Measurements from ENCODE around the gene TRIM16. TPM values are rescaled to one million over a fixed set of nuclear protein-coding genes. Genes with fewer than 3 reads are reported as not detected.

Gene TRIM16
- total and polyA plus RNA-seq, 2 experiments from 2014 or later, result 6.4 to 47.6 TPM

- peaks cover 5% of the 10 kb centered on the region for H3K27me3 Mint-ChIP-seq (ENCODE audit: insufficient read depth, low read depth, poor library complexity)
- TF ChIP-seq, protein P1, sequence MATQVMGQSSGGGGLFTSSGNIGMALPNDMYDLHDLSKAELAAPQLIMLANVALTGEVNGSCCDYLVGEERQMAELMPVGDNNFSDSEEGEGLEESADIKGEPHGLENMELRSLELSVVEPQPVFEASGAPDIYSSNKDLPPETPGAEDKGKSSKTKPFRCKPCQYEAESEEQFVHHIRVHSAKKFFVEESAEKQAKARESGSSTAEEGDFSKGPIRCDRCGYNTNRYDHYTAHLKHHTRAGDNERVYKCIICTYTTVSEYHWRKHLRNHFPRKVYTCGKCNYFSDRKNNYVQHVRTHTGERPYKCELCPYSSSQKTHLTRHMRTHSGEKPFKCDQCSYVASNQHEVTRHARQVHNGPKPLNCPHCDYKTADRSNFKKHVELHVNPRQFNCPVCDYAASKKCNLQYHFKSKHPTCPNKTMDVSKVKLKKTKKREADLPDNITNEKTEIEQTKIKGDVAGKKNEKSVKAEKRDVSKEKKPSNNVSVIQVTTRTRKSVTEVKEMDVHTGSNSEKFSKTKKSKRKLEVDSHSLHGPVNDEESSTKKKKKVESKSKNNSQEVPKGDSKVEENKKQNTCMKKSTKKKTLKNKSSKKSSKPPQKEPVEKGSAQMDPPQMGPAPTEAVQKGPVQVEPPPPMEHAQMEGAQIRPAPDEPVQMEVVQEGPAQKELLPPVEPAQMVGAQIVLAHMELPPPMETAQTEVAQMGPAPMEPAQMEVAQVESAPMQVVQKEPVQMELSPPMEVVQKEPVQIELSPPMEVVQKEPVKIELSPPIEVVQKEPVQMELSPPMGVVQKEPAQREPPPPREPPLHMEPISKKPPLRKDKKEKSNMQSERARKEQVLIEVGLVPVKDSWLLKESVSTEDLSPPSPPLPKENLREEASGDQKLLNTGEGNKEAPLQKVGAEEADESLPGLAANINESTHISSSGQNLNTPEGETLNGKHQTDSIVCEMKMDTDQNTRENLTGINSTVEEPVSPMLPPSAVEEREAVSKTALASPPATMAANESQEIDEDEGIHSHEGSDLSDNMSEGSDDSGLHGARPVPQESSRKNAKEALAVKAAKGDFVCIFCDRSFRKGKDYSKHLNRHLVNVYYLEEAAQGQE (IDR thresholded peaks at IDR 0.05; ENCODE audit: unreplicated experiment), result no peak
- TF ChIP-seq NANOG (IDR thresholded peaks at IDR 0.05; ENCODE audit: borderline replicate concordance) (no peak), ZNF331 (CRISPR knock-in tag; IDR thresholded peaks at IDR 0.05; ENCODE audit: low read depth) (no peak), ZNF462 (CRISPR knock-in tag; IDR thresholded peaks at IDR 0.05) (no peak), EZH2phosphoT487 (IDR thresholded peaks at IDR 0.05; ENCODE audit: unreplicated experiment) (no peak), CREB1 (CRISPR knock-in tag; IDR thresholded peaks at IDR 0.05; ENCODE audit: low read depth) (no peak)
- TF ChIP-seq, protein P2, sequence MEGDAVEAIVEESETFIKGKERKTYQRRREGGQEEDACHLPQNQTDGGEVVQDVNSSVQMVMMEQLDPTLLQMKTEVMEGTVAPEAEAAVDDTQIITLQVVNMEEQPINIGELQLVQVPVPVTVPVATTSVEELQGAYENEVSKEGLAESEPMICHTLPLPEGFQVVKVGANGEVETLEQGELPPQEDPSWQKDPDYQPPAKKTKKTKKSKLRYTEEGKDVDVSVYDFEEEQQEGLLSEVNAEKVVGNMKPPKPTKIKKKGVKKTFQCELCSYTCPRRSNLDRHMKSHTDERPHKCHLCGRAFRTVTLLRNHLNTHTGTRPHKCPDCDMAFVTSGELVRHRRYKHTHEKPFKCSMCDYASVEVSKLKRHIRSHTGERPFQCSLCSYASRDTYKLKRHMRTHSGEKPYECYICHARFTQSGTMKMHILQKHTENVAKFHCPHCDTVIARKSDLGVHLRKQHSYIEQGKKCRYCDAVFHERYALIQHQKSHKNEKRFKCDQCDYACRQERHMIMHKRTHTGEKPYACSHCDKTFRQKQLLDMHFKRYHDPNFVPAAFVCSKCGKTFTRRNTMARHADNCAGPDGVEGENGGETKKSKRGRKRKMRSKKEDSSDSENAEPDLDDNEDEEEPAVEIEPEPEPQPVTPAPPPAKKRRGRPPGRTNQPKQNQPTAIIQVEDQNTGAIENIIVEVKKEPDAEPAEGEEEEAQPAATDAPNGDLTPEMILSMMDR (conservative IDR thresholded peaks at IDR 0.05; ENCODE audit: low read depth in 2 of 2), result no peak
- no peak for DNase-seq (ENCODE audit: low spot score)
- peaks cover 22% of the 10 kb centered on the region; the same call in 2 of the 3 replicates for H3K4me1 Mint-ChIP-seq
- peaks cover 19% of the 10 kb centered on the region for H3K36me3 Mint-ChIP-seq (ENCODE audit: low read depth)
- Histone ChIP-seq H3F3A (replicated peaks; ENCODE audit: low read depth) (no peaks in the 10 kb centered on the region), H3K27me3 (ENCODE audit: insufficient read depth) (no peaks in the 10 kb centered on the region), H3K36me3 (ENCODE audit: insufficient read depth) (peaks cover 4% of the 10 kb centered on the region; the same call in 1 of the 2 replicates), H3K79me2 (replicated peaks; ENCODE audit: insufficient read depth) (no peaks in the 10 kb centered on the region), H2AFZ (no peak overlapping the region), H3K4me1 (ENCODE audit: insufficient read depth) (no peaks in the 10 kb centered on the region; the same call in 1 of the 2 replicates), H4K20me1 (replicated peaks; ENCODE audit: insufficient read depth) (no peaks in the 10 kb centered on the region), H3K9me2 (ENCODE audit: insufficient read depth) (no peaks in the 10 kb centered on the region; the same call in 1 of the 2 replicates), H3K4me3 (no peak overlapping the region), H3K27ac (ENCODE audit: low read depth) (no peak overlapping the region), H3K4me2 (no peak overlapping the region)
- no peaks in the 10 kb centered on the region for H3K9me3 Mint-ChIP-seq
- H3K4me3 Mint-ChIP-seq, result no peak overlapping the region
- no peak overlapping the region for H3K27ac Mint-ChIP-seq
- ATAC-seq, result no peak
These were observed 24.9 kb downstream of the TRIM16 start for GRCh38 chr17:15659236-15659635.

Measured in GM23338 (cell line).